IMR-90 (cell line): ENCODE measurements around the gene STAC3. TPM values are rescaled to one million over a fixed set of nuclear protein-coding genes. Genes with fewer than 3 reads are reported as not detected.

Experiments
- RAD21 ChIP-seq: IDR thresholded peaks from 2 replicates; pipeline ENCODE4 v1.6.1; 2012; ENCODE audit warnings: low read length, improper control_type of control experiment
- RFX5 ChIP-seq: IDR thresholded peaks from 2 replicates; pipeline ENCODE4 v1.8.0; 2012; ENCODE audit warnings: low read depth, mild to moderate bottlenecking, low read length, moderate library complexity
- SMC3 ChIP-seq: fragments of 150-350 bp; IDR thresholded peaks from 2 replicates; pipeline ENCODE4 v1.6.1; 2016; ENCODE audit warnings: low read depth, mild to moderate bottlenecking, antibody characterized with exemption, low read length, moderate library complexity
- polyA plus RNA-seq, 3 experiments: library from polyadenylated mRNA; depleted of rRNA; stranded (reverse); fragments of >200 nt; gene quantifications; 2 replicates each; pipeline ENCODE4 v1.2.3, GENCODE V29; 2012; ENCODE audit warnings: low replicate concordance in 1 of 3
- total RNA-seq: library from RNA; depleted of rRNA; stranded (reverse); fragments of >200 nt; gene quantifications from 2 replicates; pipeline ENCODE4 v1.2.3, GENCODE V29; 2012

STAC3 gene
- total and polyA plus RNA-seq, 2 of the 4 experiments (the other 2 are of a cell fraction) = 0.18 to 0.67 TPM

- peak; percentile 91 for TF ChIP-seq RAD21
- TF ChIP-seq SMC3 = peak; percentile 93
- no peak; the same call in 1 of the 2 replicates for TF ChIP-seq RFX5
Observed at GRCh38 chr12:57238854-57239554, 12.0 kb downstream of the STAC3 start (continued).
